OCI-LY3 (cell line): Measurements from ENCODE around the gene TUBGCP3.

Experiments used
- CTCF ChIP-seq: fragments of 200-600, 300-600 bp; sonication (generic); IDR thresholded peaks from 2 replicates; pipeline ENCODE4 v1.5.1; 2014; ENCODE audit warnings: antibody characterized with exemption, low read length, low read depth
- EZH2phosphoT487 ChIP-seq: fragments of 200-600 bp; shearing (Covaris generic); IDR thresholded peaks from 2 replicates; pipeline ENCODE4 v1.6.1; 2018; ENCODE audit warnings: antibody characterized with exemption, mixed run types, low read depth

- TF ChIP-seq CTCF (no peak), EZH2phosphoT487 (no peak)
Measured at GRCh38 chr13:112465251-112466131, 122.5 kb downstream of the TUBGCP3 start.
